HG03457 (cell line): Measurements from ENCODE around the gene TFF3.

Experiments used
- ATAC-seq: cut with Tn5 transposase; IDR thresholded peaks from one replicate; pipeline ENCODE4 v1.9.1; 2021; ENCODE audit warnings: moderate number of reproducible peaks; ENCODE audit not compliant: unreplicated experiment

Gene TFF3

GRCh38 chr21:42347601-42348327, 32.6 kb upstream of the TFF3 start:
- no peak for ATAC-seq

GRCh38 chr21:42346866-42347600, 31.8 kb upstream of the TFF3 start:
- no peak for ATAC-seq

- ATAC-seq, result no peak
Observed at GRCh38 chr21:42346441-42346840, 31.2 kb upstream of the TFF3 start.

GRCh38 chr21:42344631-42345030, 29.4 kb upstream of the TFF3 start:
- no peak for ATAC-seq

GRCh38 chr21:42343963-42344510, 28.8 kb upstream of the TFF3 start:
- no peak for ATAC-seq

GRCh38 chr21:42343556-42343955, 28.3 kb upstream of the TFF3 start:
- no peak for ATAC-seq

GRCh38 chr21:42343101-42343500, 27.9 kb upstream of the TFF3 start:
- ATAC-seq, result no peak

GRCh38 chr21:42341776-42342542, 26.8 kb upstream of the TFF3 start:
- no peak for ATAC-seq

GRCh38 chr21:42340187-42341050, 25.2 kb upstream of the TFF3 start:
- ATAC-seq, result no peak

- ATAC-seq, result no peak
Observed at GRCh38 chr21:42338729-42339715, 23.8 kb upstream of the TFF3 start.

GRCh38 chr21:42337830-42338728, 22.9 kb upstream of the TFF3 start:
- ATAC-seq, result no peak

- ATAC-seq, result no peak
Observed at GRCh38 chr21:42337276-42337675, 22.1 kb upstream of the TFF3 start.

GRCh38 chr21:42336054-42336453, 20.8 kb upstream of the TFF3 start:
- ATAC-seq, result no peak

- no peak for ATAC-seq
Observed at GRCh38 chr21:42332557-42333317, 17.5 kb upstream of the TFF3 start.

GRCh38 chr21:42331660-42332059, 16.5 kb upstream of the TFF3 start:
- no peak for ATAC-seq

GRCh38 chr21:42330380-42331371, 15.5 kb upstream of the TFF3 start:
- ATAC-seq, result no peak
